A549 (cell line): ENCODE data around the gene TRERF1.

Source experiments
- CBX8 ChIP-seq: fragments of 200-600 bp; sonication (generic); IDR thresholded peaks from 2 replicates; pipeline ENCODE4 v1.6.1; 2016
- CEBPB ChIP-seq, 2 experiments: fragments of >200 bp in 1 of 2; sonication (Bioruptor Twin) in 1 of 2; formaldehyde crosslinking in 1 of 2; IDR thresholded peaks; 2 replicates each; pipeline ENCODE4 v1.6.1; 2012 to 2016
- EP300 ChIP-seq, 2 experiments: fragments of >200 bp; sonication (Bioruptor Twin); formaldehyde crosslinking; IDR thresholded peaks; 2 replicates in 1 of 2; 3 replicates in 1 of 2; pipeline ENCODE4 v1.6.1; 2016 to 2017
- NR3C1 ChIP-seq: fragments of >200 bp; sonication (Bioruptor Twin); formaldehyde crosslinking; IDR thresholded peaks from 3 replicates; pipeline ENCODE4 v1.6.1; 2017
- POLR2A ChIP-seq: IDR thresholded peaks from 2 replicates; pipeline ENCODE4 v1.6.1; 2012; ENCODE audit warnings: mild to moderate bottlenecking, low read length
- POLR2AphosphoS2 ChIP-seq: conservative IDR thresholded peaks from 2 replicates; pipeline ENCODE4 v1.6.1; 2012; ENCODE audit warnings: low read length, improper control_type of control experiment, inconsistent platforms
- REST ChIP-seq: fragments of 200-600 bp; sonication (generic); IDR thresholded peaks from 2 replicates; pipeline ENCODE4 v1.6.1; 2016; ENCODE audit warnings: antibody characterized with exemption, mild to moderate bottlenecking, moderate library complexity
- RFX5 ChIP-seq: fragments of 450-650 bp; IDR thresholded peaks from 2 replicates; pipeline ENCODE4 v1.7.1; 2014; ENCODE audit warnings: antibody characterized with exemption, mild to moderate bottlenecking, moderate library complexity
- TF ChIP-seq, protein P1 (sequence below): fragments of >200 bp; sonication (Bioruptor Twin); formaldehyde crosslinking; IDR thresholded peaks from 3 replicates; pipeline ENCODE4 v1.5.1; 2016

DNA sequence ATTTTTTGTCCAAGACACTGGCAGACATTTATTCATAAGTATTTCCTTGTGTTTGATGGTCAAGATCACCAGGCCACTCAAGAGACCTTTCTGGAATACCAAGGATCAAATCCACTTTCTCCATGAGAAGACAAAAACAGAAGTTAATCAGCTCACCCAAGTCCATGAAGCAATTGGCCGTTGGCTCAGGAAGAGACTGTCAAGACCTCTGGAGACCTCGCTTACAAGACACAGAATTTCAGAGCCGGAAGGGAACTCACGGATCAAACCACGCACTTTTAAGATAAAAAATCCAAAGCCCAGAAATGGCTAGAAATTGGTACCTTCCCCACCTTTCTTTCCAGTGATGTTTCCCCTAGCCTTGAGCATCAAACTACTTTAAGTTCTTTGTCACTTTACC is 3.3 kb downstream of the TRERF1 start:
- TF ChIP-seq, protein P1, sequence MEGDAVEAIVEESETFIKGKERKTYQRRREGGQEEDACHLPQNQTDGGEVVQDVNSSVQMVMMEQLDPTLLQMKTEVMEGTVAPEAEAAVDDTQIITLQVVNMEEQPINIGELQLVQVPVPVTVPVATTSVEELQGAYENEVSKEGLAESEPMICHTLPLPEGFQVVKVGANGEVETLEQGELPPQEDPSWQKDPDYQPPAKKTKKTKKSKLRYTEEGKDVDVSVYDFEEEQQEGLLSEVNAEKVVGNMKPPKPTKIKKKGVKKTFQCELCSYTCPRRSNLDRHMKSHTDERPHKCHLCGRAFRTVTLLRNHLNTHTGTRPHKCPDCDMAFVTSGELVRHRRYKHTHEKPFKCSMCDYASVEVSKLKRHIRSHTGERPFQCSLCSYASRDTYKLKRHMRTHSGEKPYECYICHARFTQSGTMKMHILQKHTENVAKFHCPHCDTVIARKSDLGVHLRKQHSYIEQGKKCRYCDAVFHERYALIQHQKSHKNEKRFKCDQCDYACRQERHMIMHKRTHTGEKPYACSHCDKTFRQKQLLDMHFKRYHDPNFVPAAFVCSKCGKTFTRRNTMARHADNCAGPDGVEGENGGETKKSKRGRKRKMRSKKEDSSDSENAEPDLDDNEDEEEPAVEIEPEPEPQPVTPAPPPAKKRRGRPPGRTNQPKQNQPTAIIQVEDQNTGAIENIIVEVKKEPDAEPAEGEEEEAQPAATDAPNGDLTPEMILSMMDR: no peak
- no peak for TF ChIP-seq POLR2A
- TF ChIP-seq POLR2AphosphoS2: no peak
- no peak for TF ChIP-seq REST
- TF ChIP-seq CBX8: no peak
- no peak for TF ChIP-seq RFX5
- TF ChIP-seq CEBPB (IDR thresholded peaks at IDR 0.05): no peak
- no peak for TF ChIP-seq NR3C1
- no peak for TF ChIP-seq EP300 (IDR thresholded peaks at IDR 0.05)
